VCaP (cell line): ENCODE results near the gene SDCCAG8.

ENCODE experiments used
- H3K27ac ChIP-seq: fragments of 450-650 bp; 2 replicates; pipeline ENCODE4 v1.5.1; 2017
- TF ChIP-seq, protein P1 (sequence below): fragments of 450-650 bp; conservative IDR thresholded peaks from 2 replicates; pipeline ENCODE4 v1.5.1; 2017; ENCODE audit warnings: mild to moderate bottlenecking, moderate library complexity

The SDCCAG8 gene

DNA sequence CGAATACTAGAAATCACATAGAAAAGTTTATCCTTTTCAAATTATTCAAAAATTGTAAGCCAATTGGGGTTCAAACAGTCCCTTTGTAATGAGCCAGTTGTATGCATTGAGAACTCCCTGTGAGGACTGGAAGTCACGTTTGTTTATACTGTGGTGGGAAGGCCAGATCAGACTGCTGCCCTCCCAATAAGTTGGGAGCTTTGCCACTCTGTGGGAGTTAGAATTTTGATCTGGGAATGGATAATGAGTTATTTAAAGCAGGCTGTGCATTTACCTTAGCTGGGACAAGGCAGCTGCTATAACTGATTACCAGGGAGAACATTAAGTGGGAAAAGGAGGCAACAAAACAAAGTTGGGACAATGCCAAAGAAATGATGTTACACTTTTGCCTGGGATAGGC is 178.8 kb downstream of the SDCCAG8 start:
- TF ChIP-seq, protein P1, sequence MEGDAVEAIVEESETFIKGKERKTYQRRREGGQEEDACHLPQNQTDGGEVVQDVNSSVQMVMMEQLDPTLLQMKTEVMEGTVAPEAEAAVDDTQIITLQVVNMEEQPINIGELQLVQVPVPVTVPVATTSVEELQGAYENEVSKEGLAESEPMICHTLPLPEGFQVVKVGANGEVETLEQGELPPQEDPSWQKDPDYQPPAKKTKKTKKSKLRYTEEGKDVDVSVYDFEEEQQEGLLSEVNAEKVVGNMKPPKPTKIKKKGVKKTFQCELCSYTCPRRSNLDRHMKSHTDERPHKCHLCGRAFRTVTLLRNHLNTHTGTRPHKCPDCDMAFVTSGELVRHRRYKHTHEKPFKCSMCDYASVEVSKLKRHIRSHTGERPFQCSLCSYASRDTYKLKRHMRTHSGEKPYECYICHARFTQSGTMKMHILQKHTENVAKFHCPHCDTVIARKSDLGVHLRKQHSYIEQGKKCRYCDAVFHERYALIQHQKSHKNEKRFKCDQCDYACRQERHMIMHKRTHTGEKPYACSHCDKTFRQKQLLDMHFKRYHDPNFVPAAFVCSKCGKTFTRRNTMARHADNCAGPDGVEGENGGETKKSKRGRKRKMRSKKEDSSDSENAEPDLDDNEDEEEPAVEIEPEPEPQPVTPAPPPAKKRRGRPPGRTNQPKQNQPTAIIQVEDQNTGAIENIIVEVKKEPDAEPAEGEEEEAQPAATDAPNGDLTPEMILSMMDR = no peak
- H3K27ac ChIP-seq = peak overlapping the region; percentile 71; the same call in 1 of the 2 replicates

DNA sequence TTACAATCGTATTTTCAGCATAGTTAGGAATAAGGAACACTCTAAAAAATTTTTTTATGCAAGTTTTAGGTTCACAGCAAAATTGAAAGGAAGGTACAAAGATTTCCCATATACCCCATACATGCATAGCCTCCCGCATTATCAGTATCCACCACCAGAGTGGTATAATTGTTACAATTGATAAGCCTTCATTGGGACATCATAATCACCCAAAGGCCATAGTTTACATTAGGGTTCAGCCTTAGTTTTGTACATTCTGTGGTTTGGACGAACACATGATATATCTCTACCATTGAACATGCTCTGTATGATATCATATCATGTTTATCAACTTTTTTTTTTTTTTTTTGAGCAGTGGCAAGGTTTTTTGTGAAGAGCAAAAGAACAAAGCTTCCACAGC is 180.0 kb downstream of the SDCCAG8 start:
- TF ChIP-seq, protein P1 = no peak
- no peak overlapping the region for H3K27ac ChIP-seq

DNA sequence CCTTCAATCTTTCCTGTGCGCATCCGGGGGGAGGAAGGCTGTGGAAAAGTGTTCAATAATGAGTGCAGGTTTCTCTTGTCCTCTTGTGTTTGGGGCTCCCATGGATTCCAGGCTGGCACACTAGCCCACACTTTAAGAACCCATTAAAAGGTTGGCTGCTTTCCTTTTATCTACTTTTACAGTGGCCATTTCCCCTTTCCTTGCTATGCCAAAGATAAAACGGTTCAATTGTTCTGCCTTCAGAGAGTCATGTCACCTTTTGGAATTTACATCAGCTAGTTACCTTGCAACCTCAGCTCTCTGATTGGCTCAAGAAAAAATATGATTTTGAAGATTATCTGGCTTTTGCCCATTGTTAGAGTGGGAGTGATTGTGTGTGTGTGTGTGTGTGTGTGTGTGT is 182.3 kb downstream of the SDCCAG8 start:
- peak overlapping the region; percentile 46 for H3K27ac ChIP-seq
- TF ChIP-seq, protein P1 = no peak

DNA sequence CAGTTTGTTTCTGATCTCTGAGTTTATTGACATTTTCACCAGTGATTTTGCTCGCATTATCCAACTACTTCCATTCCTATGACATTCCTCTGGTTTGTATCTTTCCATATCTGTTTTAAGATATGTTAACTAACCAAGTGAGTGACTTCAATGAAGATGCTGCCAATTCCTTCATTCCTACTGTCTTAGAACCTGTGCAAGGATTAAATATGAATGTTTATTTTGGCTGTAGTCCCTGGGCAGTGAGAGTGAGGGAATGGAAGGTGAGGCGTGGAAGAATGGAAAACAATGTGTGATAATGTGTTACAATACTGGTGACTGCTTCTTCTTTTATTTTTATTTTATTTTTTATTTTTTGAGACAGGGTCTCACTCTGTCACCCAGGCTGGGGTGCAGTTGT is 183.0 kb downstream of the SDCCAG8 start:
- TF ChIP-seq, protein P1 = no peak

DNA sequence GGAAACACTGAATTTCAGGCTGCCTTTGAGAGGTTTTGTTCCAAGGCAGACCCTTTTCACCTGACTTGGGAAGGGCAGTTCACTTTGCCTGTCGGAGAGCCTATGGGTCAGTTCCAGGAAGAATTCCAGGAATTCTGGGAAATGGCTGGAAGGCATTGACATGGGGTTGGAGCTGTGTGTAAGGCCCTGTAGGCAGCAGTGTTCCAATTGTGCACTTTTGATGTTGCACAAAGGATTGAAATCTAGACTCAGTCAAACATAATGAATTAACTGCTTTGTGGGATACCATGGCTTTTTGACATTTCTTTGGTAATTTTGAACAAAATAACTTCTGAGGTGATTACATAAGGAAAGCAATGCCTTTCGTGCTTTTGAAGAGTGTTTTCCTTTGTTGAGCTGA is 184.6 kb downstream of the SDCCAG8 start:
- H3K27ac ChIP-seq = peak overlapping the region; percentile 38; the same call in 1 of the 2 replicates

More for the DNA sequence above, 183.0 kb downstream of the SDCCAG8 start:
- peak overlapping the region; percentile 46 for H3K27ac ChIP-seq

DNA sequence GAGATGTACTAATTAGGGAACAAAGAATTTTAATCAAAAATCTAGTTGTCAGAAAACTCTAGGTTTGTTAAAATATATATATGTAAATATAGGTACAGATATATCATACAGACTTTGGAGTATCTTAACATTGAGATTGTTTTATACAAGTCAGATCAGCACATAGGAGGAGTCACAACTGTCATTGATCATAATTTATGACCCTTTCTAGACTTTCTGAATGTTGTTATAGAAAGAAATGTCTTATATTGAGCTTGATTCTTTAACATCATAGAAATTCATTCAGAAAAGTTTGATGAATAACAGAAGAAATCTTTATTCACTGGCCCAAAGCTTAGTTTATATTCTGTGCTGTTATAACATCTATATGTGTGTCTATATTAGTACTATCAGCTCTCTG is 185.8 kb downstream of the SDCCAG8 start:
- no peak overlapping the region for H3K27ac ChIP-seq
- TF ChIP-seq, protein P1 = no peak

More for the DNA sequence above, 184.6 kb downstream of the SDCCAG8 start:
- TF ChIP-seq, protein P1 = no peak

DNA sequence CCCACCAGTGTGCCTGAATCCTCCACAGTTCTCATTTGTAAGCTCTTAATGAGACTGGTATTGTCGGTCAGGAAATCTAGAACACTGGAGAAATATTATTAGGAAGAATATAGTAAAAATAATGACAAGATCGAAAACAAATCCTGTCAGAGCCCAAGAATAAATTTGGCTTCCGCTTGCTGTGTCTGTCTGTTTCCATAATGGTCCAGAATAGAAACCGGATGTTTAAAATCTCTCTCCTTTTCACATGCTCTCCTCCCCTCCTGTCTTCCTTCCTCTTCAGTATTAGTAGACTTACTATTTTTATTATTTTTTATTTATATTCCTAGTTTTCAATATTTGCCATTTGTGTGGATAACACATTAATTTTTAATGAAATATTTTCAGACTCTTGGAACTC is 187.7 kb downstream of the SDCCAG8 start:
- H3K27ac ChIP-seq = no peak overlapping the region
- TF ChIP-seq, protein P1 = no peak
